ENCODE data around the gene ERC2. TPM values are rescaled to one million over a fixed set of nuclear protein-coding genes. Genes with fewer than 3 reads are reported as not detected.

The ERC2 gene
- total RNA-seq, 1 donor from 2014 or later = 0.11 TPM

DNA sequence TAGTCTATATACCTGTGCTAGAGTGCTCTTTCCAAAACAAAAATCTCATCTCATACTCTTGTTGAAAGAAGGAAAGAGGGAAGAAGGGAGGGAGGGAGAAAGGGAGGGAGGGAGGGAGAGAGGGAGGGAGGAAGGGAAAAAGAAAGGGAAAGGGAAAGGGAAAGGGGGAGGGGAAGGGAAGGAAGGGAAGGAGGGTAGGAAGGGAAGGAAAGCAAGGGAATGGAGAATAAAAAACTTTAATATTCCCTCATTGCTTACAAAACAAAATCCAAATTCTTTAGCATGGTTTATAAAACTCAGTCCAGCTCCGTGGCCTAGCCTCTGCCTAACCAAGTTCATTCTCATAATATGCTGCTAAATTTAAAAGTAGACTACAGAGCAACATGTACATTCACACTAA is 104.5 kb downstream of the ERC2 start:
- TF ChIP-seq, protein P1, sequence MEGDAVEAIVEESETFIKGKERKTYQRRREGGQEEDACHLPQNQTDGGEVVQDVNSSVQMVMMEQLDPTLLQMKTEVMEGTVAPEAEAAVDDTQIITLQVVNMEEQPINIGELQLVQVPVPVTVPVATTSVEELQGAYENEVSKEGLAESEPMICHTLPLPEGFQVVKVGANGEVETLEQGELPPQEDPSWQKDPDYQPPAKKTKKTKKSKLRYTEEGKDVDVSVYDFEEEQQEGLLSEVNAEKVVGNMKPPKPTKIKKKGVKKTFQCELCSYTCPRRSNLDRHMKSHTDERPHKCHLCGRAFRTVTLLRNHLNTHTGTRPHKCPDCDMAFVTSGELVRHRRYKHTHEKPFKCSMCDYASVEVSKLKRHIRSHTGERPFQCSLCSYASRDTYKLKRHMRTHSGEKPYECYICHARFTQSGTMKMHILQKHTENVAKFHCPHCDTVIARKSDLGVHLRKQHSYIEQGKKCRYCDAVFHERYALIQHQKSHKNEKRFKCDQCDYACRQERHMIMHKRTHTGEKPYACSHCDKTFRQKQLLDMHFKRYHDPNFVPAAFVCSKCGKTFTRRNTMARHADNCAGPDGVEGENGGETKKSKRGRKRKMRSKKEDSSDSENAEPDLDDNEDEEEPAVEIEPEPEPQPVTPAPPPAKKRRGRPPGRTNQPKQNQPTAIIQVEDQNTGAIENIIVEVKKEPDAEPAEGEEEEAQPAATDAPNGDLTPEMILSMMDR (IDR thresholded peaks at IDR 0.05) = no peak
- Histone ChIP-seq H3K27ac (no peak overlapping the region), H3K9me3 (no peaks in the 10 kb centered on the region), H3K4me3 (no peak overlapping the region), H3K27me3 (no peaks in the 10 kb centered on the region), H3K4me1 (no peaks in the 10 kb centered on the region), H3K36me3 (no peaks in the 10 kb centered on the region)
- no peak for DNase-seq (ENCODE audit: low spot score in 2 of 2)
- intact Hi-C loops (cut with DNase I) = no loop called here

DNA sequence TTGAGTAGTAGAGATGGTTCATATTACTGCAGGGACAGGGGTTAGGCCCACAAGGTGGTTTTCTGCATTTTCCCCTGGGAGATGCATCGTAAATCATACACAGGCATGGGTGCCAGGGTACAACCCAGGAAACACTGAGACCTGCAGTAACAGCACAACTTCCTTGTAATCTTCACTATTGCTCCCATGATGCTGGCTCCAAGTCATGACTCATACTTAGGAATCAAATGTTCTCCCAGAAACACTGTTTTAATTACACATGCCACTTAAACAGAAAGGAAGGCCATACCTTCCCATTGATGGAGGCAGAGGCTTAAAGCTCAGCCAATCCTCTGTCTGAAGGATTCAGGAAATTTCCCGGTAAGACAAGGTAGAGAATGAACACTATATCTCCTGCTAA is 106.5 kb downstream of the ERC2 start:
- TF ChIP-seq, protein P1 (IDR thresholded peaks at IDR 0.05) = no peak
- H3K4me1 ChIP-seq = no peaks in the 10 kb centered on the region
- H3K4me3 ChIP-seq = no peak overlapping the region
- intact Hi-C loops (cut with DNase I) = no loop called here
- no peak overlapping the region for H3K27ac ChIP-seq
- no peaks in the 10 kb centered on the region for H3K36me3 ChIP-seq
- H3K9me3 ChIP-seq = no peaks in the 10 kb centered on the region
- no peaks in the 10 kb centered on the region for H3K27me3 ChIP-seq
- no peak for DNase-seq (ENCODE audit: low spot score in 2 of 2)

DNA sequence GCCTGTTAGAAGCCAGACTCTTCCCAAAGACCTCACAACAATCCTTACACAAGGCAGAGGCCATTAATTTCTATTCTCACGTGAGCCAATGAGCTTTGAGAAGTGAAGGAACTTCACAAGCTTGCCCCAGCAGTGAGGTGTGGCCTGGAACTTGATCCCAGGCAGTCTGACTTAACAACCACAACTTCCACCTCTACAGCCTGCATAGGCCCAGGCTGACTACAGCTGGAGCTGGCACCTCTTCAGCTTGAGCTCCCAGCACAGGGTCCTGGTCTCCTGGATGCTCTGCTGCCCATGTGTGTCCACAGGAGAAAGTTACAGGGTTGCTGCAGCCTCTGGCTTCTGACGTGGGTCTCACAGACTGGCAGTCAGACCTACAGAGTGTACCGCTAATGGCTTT is 111.0 kb downstream of the ERC2 start:
- TF ChIP-seq, protein P1 (IDR thresholded peaks at IDR 0.05) = no peak
- Histone ChIP-seq H3K4me3 (no peak overlapping the region), H3K9me3 (no peaks in the 10 kb centered on the region), H3K27ac (no peak overlapping the region), H3K4me1 (no peaks in the 10 kb centered on the region), H3K27me3 (no peaks in the 10 kb centered on the region), H3K36me3 (no peaks in the 10 kb centered on the region)
- DNase-seq (ENCODE audit: low spot score in 2 of 2) = no peak
- intact Hi-C loops (cut with DNase I) = no loop called here

DNA sequence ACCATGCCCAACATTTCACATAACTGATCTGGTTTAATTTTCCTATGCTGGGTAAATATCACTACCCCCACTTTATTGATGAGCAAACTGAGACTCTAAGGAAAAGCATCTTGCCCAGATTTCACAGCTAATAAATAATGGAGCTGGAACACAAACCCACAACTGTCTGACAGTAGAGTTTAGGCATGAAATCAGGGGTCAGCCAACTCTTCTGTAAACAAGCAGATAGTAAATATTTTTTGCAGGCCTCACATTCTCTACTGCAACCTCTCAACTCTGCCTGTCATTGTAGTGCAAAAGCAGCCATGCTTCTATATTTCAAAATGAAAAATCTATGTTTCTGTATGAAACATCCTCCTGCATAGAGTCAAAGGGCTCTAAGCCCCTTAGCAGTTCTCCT is 111.5 kb downstream of the ERC2 start:
- intact Hi-C loops (cut with DNase I) = no loop called here
- Histone ChIP-seq H3K4me3 (no peak overlapping the region), H3K27ac (no peak overlapping the region), H3K4me1 (no peaks in the 10 kb centered on the region), H3K36me3 (no peaks in the 10 kb centered on the region), H3K9me3 (no peaks in the 10 kb centered on the region), H3K27me3 (no peaks in the 10 kb centered on the region)
- TF ChIP-seq, protein P1 (IDR thresholded peaks at IDR 0.05) = no peak
- no peak for DNase-seq (ENCODE audit: low spot score in 2 of 2)

DNA sequence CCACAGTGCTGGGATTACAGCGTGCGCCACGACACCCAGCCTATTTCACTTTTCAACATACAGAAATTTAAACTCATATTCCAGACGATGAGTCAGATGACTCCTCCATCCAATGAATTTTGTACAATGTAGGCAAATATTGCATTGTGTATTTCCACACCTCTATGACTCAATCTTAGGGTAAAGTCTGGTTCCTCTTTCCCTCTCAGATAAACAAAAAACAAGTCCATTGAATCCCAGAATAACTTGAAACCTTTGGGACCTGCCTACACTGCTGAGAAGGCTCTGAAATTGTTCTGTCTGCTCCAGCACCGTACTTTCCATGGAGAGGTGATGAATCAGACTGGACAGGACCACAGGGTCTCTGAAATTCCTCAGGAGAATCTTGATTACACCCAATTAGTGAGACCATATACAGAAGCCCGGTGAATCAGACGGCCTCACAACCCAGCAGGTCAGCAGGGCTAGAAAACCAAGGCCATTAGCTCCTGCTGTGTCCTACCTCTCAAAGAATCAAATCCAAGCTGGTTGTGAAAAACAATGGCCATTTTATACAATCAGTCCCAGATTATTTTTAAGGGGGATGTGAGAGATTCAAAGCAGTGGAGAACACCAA is 112.6 kb downstream of the ERC2 start:
- H3K27me3 ChIP-seq = no peaks in the 10 kb centered on the region
- intact Hi-C loops (cut with DNase I) = no loop called here
- no peak overlapping the region for H3K27ac ChIP-seq
- no peaks in the 10 kb centered on the region for H3K9me3 ChIP-seq
- no peak overlapping the region for H3K4me3 ChIP-seq
- H3K4me1 ChIP-seq = no peaks in the 10 kb centered on the region
- no peaks in the 10 kb centered on the region for H3K36me3 ChIP-seq
- no peak for DNase-seq (ENCODE audit: low spot score in 2 of 2)
- TF ChIP-seq, protein P1 (IDR thresholded peaks at IDR 0.05) = no peak

DNA sequence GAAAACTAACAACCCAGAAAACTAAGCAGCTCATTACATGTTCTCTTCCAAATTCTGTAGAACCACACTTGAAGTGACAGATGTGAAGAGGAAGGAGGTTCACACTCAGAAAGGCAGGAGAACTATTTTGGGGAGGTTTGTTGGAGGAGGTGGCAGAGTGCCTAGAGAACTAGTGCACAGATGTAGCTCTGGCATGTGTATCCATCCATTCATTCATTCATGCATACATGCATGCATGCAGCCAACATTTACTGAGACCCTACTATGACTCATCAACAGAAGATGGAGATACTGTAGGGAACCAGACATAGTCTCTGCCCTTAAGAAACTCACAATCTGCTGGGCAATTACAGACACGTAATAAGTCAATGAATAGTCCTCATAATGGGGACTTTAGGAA is 116.7 kb downstream of the ERC2 start:
- no peaks in the 10 kb centered on the region for H3K4me1 ChIP-seq
- no peak overlapping the region for H3K4me3 ChIP-seq
- H3K36me3 ChIP-seq = no peaks in the 10 kb centered on the region
- no peaks in the 10 kb centered on the region for H3K9me3 ChIP-seq
- intact Hi-C loops (cut with DNase I) = no loop called here
- no peak for DNase-seq (ENCODE audit: low spot score in 2 of 2)
- H3K27ac ChIP-seq = no peak overlapping the region
- TF ChIP-seq, protein P1 (IDR thresholded peaks at IDR 0.05) = no peak
- H3K27me3 ChIP-seq = no peaks in the 10 kb centered on the region
